Measurements from ENCODE around the gene SNAP25.

DNA sequence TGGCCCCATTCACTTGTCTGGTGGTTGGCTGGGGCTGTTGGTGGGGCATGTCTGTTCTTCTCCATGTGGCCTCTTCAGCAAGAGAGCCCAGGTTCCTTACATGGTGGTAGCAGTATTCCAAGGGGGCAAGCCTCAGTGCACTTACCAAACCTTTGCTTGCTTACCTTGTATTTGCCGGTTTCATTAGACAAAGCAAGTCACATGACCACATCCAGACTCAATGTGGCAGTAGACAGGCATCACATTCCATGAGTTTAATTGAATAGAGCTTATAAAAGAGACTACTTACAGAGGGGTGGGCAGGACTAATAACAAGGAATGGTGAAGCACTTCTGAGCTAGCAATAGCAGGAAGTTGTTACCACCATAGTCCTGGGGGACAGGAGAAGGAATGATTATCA, 78.6 kb downstream of the SNAP25 start:
- TF ChIP-seq, protein P1, sequence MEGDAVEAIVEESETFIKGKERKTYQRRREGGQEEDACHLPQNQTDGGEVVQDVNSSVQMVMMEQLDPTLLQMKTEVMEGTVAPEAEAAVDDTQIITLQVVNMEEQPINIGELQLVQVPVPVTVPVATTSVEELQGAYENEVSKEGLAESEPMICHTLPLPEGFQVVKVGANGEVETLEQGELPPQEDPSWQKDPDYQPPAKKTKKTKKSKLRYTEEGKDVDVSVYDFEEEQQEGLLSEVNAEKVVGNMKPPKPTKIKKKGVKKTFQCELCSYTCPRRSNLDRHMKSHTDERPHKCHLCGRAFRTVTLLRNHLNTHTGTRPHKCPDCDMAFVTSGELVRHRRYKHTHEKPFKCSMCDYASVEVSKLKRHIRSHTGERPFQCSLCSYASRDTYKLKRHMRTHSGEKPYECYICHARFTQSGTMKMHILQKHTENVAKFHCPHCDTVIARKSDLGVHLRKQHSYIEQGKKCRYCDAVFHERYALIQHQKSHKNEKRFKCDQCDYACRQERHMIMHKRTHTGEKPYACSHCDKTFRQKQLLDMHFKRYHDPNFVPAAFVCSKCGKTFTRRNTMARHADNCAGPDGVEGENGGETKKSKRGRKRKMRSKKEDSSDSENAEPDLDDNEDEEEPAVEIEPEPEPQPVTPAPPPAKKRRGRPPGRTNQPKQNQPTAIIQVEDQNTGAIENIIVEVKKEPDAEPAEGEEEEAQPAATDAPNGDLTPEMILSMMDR (IDR thresholded peaks at IDR 0.05; ENCODE audit: low read depth, low read length, poor library complexity, severe bottlenecking), result no peak
- no peak for TF ChIP-seq EZH2phosphoT487 (IDR thresholded peaks at IDR 0.05; ENCODE audit: borderline replicate concordance, low read length)
